NB4 (cell line): ENCODE data around the gene GABRR2.

Experiments used
- POLR2A ChIP-seq: IDR thresholded peaks from 2 replicates; pipeline ENCODE4 v1.6.1; 2011; ENCODE audit warnings: mild to moderate bottlenecking; ENCODE audit not compliant: insufficient read length; ENCODE audit errors: extremely low read depth
- TF ChIP-seq, protein P1 (sequence below): IDR thresholded peaks from one replicate; pipeline ENCODE4 v1.5.1; 2012; ENCODE audit warnings: low read depth, low read length

DNA sequence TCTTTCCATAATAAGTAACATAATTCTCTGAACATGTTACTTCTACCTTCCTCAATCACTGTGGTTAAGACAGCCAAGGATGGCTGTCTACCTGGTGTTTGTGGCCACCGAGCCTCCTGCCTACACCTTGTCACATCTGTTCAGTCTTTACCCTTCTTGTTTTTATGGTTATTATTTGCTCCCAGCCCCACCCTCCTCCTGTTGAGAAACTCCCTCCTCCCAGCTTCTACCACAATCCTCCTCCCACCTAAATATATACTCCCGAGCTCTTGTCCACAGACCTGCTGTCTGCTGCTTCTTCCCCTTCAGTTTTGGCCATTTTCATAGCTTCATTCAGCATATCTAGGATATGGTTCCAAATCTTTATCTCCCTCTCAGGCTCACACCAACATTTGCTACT, 62.2 kb downstream of the GABRR2 start:
- TF ChIP-seq POLR2A = no peak
- TF ChIP-seq, protein P1, sequence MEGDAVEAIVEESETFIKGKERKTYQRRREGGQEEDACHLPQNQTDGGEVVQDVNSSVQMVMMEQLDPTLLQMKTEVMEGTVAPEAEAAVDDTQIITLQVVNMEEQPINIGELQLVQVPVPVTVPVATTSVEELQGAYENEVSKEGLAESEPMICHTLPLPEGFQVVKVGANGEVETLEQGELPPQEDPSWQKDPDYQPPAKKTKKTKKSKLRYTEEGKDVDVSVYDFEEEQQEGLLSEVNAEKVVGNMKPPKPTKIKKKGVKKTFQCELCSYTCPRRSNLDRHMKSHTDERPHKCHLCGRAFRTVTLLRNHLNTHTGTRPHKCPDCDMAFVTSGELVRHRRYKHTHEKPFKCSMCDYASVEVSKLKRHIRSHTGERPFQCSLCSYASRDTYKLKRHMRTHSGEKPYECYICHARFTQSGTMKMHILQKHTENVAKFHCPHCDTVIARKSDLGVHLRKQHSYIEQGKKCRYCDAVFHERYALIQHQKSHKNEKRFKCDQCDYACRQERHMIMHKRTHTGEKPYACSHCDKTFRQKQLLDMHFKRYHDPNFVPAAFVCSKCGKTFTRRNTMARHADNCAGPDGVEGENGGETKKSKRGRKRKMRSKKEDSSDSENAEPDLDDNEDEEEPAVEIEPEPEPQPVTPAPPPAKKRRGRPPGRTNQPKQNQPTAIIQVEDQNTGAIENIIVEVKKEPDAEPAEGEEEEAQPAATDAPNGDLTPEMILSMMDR = no peak
